HFFc6 (cell line): ENCODE results near the gene OR2G3. TPM values are rescaled to one million over a fixed set of nuclear protein-coding genes. Genes with fewer than 3 reads are reported as not detected.

Source experiments
- DNase-seq: peaks from one replicate; pipeline ENCODE4 v3.0.0-alpha.2; 2018
- H3K27ac Mint-ChIP-seq: 2 replicates; pipeline ENCODE4 v1.8.0; 2020; ENCODE audit warnings: mild to moderate bottlenecking, mixed read lengths
- H3K27me3 Mint-ChIP-seq: 2 replicates; pipeline ENCODE4 v1.8.0; 2021; ENCODE audit warnings: mild to moderate bottlenecking, moderate library complexity, mixed read lengths; ENCODE audit not compliant: insufficient read depth
- H3K36me3 Mint-ChIP-seq: 2 replicates; pipeline ENCODE4 v1.8.0; 2021; ENCODE audit warnings: low read depth, mixed read lengths
- H3K4me1 Mint-ChIP-seq: 2 replicates; pipeline ENCODE4 v1.8.0; 2020; ENCODE audit warnings: low read depth, mixed read lengths
- H3K4me3 Mint-ChIP-seq: 2 replicates; pipeline ENCODE4 v1.8.0; 2020; ENCODE audit warnings: mild to moderate bottlenecking, moderate library complexity, mixed read lengths
- H3K9me3 Mint-ChIP-seq: 2 replicates; pipeline ENCODE4 v1.8.0; 2020; ENCODE audit warnings: mild to moderate bottlenecking, mixed read lengths
- total RNA-seq, 6 experiments: library from RNA; stranded (reverse); fragmentation: NEBNext Ultra II Directional; extraction: Animal tissue kit (Norgen Biotek cat#: 25700); gene quantifications; 2 replicates in 1 of 6; 3 replicates in 5 of 6; pipeline ENCODE4 v1.2.3, GENCODE V29; 2021
- TF ChIP-seq, protein P1 (sequence below): fragments of 200-600 bp; sonication (generic); IDR thresholded peaks from 2 replicates; pipeline ENCODE4 v1.5.0; 2021; ENCODE audit warnings: antibody characterized with exemption, mild to moderate bottlenecking

OR2G3 gene
- total RNA-seq, 6 experiments from 2014 or later = not detected

DNA sequence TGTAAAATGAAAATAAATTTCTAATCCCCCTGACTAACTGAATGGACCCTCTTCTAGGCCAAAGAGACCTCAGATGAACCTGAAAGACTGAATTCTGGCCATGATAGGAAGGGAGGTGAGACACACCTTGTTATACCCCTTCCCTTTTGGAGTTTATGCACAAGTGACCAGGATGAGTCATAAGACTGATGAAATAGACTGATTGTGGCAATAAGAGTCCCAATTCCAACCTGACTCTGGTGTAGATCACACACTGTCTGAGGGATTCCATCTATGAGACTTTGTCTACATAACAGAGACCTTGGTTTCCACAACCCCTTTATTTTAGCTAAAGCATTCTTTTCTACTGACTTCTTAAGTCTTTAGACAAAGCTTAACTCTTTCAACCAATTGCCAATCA lies 30.7 kb upstream of the OR2G3 start:
- no peak overlapping the region for H3K4me3 Mint-ChIP-seq
- H3K4me1 Mint-ChIP-seq = no peaks in the 10 kb centered on the region
- H3K36me3 Mint-ChIP-seq = no peaks in the 10 kb centered on the region
- peaks cover 3% of the 10 kb centered on the region; the same call in 1 of the 2 replicates for H3K27me3 Mint-ChIP-seq
- H3K9me3 Mint-ChIP-seq = peaks cover 20% of the 10 kb centered on the region
- TF ChIP-seq, protein P1, sequence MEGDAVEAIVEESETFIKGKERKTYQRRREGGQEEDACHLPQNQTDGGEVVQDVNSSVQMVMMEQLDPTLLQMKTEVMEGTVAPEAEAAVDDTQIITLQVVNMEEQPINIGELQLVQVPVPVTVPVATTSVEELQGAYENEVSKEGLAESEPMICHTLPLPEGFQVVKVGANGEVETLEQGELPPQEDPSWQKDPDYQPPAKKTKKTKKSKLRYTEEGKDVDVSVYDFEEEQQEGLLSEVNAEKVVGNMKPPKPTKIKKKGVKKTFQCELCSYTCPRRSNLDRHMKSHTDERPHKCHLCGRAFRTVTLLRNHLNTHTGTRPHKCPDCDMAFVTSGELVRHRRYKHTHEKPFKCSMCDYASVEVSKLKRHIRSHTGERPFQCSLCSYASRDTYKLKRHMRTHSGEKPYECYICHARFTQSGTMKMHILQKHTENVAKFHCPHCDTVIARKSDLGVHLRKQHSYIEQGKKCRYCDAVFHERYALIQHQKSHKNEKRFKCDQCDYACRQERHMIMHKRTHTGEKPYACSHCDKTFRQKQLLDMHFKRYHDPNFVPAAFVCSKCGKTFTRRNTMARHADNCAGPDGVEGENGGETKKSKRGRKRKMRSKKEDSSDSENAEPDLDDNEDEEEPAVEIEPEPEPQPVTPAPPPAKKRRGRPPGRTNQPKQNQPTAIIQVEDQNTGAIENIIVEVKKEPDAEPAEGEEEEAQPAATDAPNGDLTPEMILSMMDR = no peak
- DNase-seq = no peak
- H3K27ac Mint-ChIP-seq = no peak overlapping the region

DNA sequence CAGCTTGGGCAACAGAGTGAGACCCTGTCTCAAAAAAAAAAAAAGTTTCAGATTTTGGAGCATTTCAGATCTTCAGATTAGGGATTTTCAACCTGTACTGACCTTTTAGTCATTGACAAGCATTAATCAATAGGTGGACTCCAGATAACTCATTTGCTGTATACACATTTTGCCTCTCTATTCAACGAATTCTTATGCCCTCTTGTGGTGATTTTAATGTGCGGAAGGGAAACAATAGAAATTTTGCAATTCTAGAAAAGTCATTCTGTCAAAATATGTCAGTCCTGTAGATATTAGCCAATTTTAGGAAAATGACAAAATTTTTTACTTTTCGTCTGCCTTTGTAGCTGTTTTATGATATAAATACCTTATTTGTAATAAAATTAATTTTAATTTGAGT lies 28.9 kb upstream of the OR2G3 start:
- peaks cover 3% of the 10 kb centered on the region; the same call in 1 of the 2 replicates for H3K9me3 Mint-ChIP-seq
- H3K27ac Mint-ChIP-seq = no peak overlapping the region
- H3K27me3 Mint-ChIP-seq = peaks cover 3% of the 10 kb centered on the region; the same call in 1 of the 2 replicates
- H3K4me3 Mint-ChIP-seq = no peak overlapping the region
- no peaks in the 10 kb centered on the region for H3K4me1 Mint-ChIP-seq
- no peak for DNase-seq
- H3K36me3 Mint-ChIP-seq = no peaks in the 10 kb centered on the region
- TF ChIP-seq, protein P1 = peak; percentile 72

DNA sequence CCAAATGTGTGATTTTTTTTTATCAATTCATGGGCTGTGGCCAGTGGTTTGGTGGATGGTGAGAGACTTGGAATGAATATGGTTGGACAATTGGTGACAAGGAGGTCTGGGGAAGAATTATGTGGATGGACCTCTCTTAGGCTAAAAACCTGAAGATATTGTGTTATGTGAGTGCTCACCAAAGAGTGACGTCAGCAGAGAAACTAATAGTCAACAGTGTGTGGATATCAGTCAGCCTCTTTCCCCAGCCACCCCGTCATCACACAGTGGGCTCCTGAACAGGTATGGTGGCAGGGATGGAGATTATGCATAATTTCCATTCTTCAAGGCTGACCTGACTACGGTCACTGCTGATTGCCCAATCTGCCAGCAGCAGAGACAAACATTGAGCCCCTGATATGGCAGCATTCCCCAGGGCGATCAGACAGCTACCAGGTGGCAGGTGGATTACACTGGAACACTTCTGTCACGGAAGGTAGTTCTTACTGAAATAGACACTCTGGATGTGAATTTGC lies 26.4 kb upstream of the OR2G3 start:
- no peaks in the 10 kb centered on the region; the same call in 1 of the 2 replicates for H3K9me3 Mint-ChIP-seq
- H3K4me3 Mint-ChIP-seq = no peak overlapping the region
- H3K27me3 Mint-ChIP-seq = no peaks in the 10 kb centered on the region; the same call in 1 of the 2 replicates
- H3K27ac Mint-ChIP-seq = no peak overlapping the region
- no peak for DNase-seq
- TF ChIP-seq, protein P1 = no peak
- no peaks in the 10 kb centered on the region for H3K36me3 Mint-ChIP-seq
- no peaks in the 10 kb centered on the region for H3K4me1 Mint-ChIP-seq

DNA sequence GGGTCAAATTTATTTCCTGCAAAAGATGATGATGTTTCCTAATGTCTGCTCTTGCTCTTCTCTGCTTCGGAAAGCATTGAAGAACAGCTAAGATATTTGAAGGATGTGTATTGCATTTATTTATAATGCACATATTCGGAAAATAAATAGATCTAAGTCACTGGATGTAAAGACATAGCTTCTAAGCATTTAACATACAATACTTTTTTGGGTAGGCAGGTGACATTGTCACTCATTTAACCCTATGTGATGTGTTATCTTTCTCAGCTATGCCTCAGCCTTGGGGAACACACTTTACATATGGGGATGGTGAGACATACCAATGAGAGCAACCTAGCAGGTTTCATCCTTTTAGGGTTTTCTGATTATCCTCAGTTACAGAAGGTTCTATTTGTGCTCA lies 17.3 kb upstream of the OR2G3 start, which contains the start of gene OR2G2:
Gene OR2G2 (plus strand): TSS at position 301 of the 400 bp plus-strand sequence. CDS start 0 bp downstream, at position 301.
- TF ChIP-seq, protein P1 = no peak
- Mint-ChIP-seq H3K27me3 (no peaks in the 10 kb centered on the region), H3K36me3 (no peaks in the 10 kb centered on the region), H3K9me3 (peaks cover 13% of the 10 kb centered on the region; the same call in 1 of the 2 replicates), H3K4me3 (no peak within 1 kb of the TSS), H3K27ac (no peak within 1 kb of the TSS), H3K4me1 (no peaks in the 10 kb centered on the region)
- no peak for DNase-seq

DNA sequence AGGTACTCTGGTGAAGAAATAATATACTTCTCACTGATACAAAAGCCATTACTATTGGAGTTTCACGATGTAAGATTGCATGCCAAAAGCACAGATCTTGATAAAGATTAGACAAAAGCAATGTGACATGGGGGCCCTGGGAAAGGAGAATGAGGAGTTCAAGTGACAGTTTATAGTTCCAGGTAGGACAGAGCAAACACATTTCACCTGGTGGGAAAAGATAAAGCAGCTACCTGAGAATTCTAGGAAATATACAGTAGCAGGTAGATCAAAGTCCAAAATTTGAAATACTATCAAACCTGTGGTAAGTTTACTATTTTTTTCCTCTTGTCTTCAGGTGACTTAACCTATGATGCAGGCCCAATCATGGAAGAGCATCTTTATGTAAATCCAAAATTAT lies 8.0 kb downstream of the OR2G3 start:
- H3K27me3 Mint-ChIP-seq = peaks cover 2% of the 10 kb centered on the region; the same call in 1 of the 2 replicates
- H3K4me3 Mint-ChIP-seq = no peak overlapping the region
- no peak overlapping the region for H3K27ac Mint-ChIP-seq
- no peaks in the 10 kb centered on the region for H3K4me1 Mint-ChIP-seq
- H3K9me3 Mint-ChIP-seq = peaks cover 28% of the 10 kb centered on the region
- DNase-seq = no peak
- TF ChIP-seq, protein P1 = no peak
- H3K36me3 Mint-ChIP-seq = no peaks in the 10 kb centered on the region
